OCI-LY1 (cell line): ENCODE measurements around the gene DPAGT1.

Experiments
- CTCF ChIP-seq: fragments of 200-600 bp; sonication (generic), shearing (Covaris generic); IDR thresholded peaks from 2 replicates; pipeline ENCODE4 v1.5.1; 2017; ENCODE audit warnings: mild to moderate bottlenecking, antibody characterized with exemption, low read length, moderate library complexity, mixed read lengths
- EZH2 ChIP-seq: fragments of 200-600 bp; sonication (generic), shearing (Covaris generic); IDR thresholded peaks from 2 replicates; pipeline ENCODE4 v1.8.0; 2017; ENCODE audit warnings: borderline replicate concordance, mixed run types, mild to moderate bottlenecking, antibody characterized with exemption, low read length, moderate library complexity, mixed read lengths

DNA sequence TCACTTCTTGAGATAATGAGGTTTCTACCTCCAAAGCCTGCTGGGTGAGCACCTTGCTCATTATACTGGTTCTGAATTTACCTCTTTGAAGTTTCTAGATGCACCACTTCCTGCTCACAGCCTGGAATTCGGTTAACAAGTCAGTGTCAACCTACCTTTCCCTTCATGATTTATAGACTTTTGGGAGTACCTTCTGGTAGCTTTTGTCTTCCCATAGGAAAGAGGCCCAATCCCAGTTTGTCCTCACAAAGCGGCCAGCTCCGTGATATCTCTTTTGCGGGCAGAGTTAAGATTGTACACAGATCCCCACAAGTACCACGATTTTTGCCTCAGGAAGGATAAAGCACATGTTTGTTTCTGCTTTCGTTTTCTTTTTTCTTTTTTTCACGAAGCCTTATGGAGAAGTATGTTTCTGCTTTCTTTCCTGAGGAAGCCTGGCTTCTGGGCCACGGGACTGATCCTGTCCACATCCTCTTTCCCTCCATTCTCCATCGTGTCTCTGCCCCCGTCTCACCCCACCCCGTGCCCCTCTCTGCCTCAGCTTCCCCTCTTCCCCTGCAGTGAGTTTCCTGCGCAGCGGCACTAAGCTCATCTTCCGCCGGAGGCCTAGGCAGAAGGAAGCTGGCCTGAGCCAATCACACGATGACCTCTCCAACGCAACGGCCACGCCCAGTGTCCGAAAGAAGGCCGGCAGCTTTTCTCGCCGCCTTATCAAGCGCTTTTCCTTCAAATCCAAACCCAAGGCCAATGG, 14.0 kb upstream of the DPAGT1 start:
- TF ChIP-seq EZH2 (no peak), CTCF (no peak)
